GM03348 (cell line): ENCODE results near the gene SULT1A1.
"Not testable (repeated sequence)": the region's sequence is repeated elsewhere in the genome, so short reads cannot be mapped to it uniquely, and the experiment has no call there.

Source experiments
- DNase-seq: peaks from one replicate; pipeline ENCODE4 v3.0.0; 2012; ENCODE audit warnings: low spot score

The SULT1A1 gene

DNA sequence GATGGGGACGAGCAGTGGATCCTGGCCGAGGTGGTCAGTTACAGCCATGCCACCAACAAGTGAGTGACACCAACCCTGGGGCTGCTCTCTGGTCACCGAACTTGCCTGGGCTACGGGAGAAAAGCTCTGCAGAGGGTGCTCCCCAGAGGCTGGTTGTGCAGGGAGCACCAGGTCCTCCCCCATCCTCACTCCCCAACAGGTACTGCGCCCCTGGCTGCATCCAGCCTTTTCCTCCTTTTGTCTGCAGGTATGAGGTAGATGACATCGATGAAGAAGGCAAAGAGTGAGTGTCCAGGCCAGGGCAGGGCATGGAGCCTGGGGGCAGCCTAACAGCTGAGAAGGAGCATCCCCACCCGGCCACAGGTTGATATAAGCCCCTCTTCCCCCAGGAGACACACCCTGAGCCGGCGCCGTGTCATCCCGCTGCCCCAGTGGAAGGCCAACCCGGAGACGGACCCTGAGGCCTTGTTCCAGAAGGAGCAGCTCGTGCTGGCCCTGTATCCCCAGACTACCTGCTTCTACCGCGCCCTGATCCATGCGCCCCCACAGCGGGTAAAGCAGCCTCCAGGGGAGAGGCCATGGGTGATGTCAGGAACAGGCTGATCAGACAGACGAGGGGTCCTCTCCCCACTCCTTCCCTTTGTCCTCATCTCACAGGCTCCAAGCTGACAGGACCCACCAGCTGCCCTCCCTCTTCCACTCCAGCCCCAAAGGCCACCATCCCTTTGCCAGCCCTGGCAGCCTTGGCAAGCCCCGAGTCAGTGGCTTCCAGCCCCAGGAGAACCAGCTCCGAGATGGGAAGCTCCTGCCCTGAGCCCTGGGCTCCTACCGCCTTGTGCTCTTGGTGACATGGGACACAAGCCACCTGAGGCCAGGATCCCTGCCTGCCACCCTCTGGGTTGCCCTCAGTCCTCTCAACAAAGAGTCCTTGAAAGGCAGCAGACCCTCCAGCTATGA is 19.2 kb downstream of the SULT1A1 start:
- no peak for DNase-seq

DNA sequence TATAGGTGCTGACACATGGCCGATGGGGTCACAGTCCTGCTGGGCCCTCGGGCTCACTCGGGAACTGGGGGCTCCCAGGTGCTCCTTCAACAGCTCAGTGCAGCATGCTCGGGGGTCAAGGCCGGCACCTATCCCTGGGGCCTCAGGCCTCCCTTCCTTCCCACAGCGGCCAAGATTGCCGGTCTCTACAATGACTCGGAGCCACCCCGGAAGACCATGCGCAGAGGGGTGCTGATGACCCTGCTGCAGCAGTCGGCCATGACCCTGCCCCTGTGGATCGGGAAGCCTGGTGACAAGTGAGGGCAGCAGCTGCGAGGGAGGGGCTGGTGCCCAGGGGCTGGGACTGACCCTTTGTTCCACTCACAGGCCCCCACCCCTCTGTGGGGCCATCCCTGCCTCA is 19.9 kb downstream of the SULT1A1 start:
- DNase-seq = no peak

DNA sequence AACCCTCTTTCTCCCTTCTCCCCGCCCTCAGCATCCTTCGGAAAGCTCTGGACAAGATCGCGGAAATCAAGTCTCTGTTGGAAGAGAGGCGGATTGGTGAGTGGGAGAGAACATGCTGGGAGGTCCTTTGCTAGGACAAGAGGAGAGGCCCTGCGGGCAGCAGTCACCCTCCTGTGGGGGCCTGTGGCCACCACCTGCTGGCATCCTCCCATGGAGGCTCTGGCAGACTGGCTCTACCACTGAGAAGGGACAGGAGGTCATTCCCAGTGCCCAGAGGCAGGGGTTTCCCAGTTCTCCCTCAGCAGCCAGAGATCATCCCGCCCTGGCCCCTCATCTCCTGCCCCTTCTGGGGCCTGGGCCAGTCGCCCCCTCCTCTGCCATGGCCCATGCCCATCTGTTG is 20.8 kb downstream of the SULT1A1 start:
- DNase-seq = no peak

DNA sequence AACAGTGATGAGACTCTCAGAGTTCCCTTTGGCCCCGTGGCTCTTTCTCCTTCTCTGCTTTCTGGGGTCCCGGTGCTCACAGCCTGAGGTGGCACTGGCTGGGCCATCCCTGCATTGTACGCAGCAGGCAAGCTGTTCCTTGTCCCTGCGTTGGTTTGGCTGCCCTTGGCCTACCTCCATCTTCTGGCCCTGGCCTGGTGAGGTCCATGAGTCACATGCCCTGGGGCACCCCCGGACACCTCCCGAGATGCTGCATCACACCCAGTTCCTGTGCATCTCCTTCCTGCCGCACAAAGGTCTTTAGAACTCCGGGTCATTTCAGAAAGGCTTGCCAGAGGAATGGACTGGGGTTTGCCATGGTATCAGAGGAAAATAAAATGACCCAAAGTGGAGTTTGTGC is 22.5 kb downstream of the SULT1A1 start:
- DNase-seq = no peak

DNA sequence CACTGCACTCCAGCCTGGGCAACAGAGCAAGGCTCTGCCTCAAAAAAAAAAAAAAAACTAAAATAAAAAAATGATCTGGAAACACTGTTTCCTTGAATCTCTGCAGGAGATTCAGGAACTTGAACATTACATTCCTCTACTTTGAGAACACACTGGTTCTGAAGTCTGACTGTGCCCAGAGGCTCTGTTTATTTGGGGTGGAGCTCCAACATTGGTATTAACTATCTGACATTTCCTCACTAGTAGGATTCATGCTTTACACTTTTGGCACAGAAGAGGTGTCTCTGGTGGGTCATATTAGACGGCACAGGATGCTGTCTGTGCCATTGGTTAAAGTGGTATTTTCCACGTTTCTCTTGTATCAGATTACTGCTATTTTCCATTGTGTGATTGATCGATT is 23.4 kb downstream of the SULT1A1 start:
- no peak for DNase-seq

DNA sequence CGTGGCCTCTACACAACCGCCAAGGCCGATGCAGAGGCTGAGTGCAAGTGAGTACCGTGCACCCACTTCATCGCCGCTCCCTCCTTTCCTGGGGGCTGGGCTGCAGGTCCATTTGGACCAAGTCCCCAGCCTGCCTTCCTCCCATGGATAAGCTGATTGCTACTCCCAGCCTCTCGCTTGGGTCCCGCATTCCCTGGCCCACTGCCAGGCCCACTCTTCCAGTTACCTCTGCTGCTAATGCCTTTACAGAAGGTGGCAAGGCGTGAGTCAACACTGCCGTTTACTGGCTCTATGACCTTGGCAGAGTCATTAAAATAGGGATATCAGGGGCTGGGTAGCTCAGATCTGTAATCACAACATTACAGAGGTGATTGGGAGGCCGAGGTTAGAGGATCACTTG is 24.2 kb downstream of the SULT1A1 start:
- no peak for DNase-seq

DNA sequence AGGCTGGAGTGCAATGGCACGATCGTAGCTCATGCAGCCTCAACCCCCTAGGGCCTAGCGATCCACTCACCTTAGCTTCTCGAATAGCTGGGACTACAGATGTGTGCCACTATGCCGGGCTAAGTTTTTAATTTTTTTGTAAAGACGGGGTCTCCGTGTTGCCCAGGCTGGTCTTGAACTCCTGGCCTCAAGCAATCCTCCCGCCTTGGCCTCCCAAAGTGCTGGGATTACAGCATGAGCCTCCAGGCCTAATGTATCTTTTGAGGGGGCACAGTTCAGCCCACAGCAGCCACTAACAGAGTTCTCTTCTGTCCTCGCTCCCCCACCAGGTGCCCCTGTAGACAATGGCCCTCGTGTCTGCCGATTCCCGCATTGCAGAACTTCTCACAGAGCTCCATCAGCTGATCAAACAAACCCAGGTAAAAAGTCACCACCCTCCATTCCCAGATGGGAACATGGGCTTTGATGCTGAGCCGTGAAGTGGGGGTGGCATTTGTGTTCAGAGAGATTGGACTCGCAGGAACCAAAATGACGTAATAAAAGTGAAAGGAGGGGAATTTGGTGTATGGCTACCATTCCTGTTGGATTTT is 29.0 kb downstream of the SULT1A1 start:
- no peak for DNase-seq

DNA sequence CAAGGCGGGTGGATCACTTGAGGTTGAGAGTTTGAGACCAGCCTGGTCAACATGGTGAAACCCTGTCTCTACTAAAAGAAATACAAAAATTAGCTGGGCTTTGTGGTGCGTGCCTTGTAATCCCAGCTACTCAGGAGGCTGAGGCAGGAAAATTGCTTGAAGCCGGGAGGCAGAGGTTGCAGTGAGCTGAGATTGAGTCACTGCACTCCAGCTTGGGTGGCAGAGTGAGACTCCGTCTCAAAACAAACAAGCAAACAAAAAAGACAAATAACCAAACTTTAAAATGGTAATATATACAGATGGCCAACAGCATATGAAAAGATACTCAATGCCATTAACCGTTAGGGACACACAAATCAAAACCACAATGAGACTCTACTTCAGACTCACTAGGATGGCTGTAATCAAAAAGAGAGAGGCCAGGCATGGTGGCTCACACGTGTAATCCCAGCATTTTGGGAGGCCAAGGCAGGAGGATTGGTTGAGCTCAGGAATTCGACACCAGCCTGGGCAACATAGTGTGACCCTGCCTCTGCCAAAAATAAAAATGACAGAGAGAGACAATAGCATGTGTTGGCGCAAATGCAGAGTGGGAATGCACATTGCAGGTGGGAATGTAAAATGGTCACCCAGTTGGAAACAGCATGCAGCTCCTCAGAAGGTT is 34.3 kb downstream of the SULT1A1 start:
- no peak for DNase-seq

DNA sequence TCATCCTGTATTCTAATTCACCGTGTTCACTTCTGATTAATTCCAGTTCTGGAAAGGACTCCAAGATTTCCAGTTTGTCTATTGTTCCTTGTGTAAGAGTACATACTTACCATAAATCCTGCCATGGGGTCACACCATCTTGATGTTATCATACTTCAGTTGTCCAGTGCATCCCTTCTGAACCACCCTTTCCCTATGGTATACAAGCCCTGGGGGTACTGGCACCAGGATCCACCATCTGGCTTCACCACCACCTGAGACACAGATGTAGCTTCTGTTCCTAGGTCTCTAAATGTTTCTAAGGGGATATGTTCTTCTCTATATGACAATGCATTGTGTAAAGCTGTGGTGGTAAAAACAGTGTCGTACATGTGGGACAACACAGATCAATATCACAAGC is 34.9 kb downstream of the SULT1A1 start:
- no peak for DNase-seq

DNA sequence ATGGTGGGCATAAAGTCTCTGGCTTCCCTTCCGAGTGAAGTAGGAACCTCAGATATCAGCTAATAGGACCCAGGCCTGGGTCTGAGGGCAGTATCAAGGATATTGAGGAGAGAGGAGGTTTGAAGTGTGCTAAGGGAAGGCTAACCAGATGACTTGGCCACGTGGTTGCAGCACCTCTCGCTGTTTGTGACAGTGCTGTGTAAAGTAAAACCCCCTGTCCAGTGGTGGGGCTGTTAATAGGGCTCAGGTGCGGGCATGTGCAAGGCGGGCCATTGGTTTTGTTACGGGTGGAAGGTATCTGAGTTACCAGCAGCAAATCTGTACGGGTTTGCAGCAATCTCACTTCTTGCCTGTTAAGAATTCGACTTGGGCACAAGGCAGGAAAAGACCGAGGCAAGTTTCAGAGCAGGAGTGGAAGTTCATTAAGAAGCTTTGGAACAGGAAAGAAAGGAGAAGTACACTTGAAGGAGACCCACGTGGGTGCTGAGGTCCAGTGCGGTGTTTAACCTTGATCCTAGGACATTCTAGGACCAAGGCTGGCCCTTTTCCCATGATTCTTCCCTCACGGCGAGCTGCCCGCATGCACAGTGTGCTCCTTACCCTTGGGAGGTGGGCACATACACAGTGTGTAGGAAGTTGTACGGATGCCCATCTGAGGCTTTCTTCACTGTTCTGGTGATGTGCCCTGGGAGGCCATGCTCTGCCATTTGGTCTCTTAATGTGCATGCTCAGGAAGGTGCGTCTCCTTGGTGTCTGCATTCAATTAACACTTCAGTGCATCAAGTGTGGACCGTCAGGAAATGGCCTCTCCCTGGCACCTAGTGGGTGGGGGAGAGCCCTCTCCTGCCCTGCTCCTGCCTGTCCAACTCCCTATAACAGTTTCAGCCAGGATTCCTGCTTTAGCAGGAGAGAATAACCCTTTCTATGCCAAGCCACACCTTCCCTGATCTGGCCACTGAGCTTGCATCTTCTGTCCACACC is 35.8 kb downstream of the SULT1A1 start:
- DNase-seq = no peak

DNA sequence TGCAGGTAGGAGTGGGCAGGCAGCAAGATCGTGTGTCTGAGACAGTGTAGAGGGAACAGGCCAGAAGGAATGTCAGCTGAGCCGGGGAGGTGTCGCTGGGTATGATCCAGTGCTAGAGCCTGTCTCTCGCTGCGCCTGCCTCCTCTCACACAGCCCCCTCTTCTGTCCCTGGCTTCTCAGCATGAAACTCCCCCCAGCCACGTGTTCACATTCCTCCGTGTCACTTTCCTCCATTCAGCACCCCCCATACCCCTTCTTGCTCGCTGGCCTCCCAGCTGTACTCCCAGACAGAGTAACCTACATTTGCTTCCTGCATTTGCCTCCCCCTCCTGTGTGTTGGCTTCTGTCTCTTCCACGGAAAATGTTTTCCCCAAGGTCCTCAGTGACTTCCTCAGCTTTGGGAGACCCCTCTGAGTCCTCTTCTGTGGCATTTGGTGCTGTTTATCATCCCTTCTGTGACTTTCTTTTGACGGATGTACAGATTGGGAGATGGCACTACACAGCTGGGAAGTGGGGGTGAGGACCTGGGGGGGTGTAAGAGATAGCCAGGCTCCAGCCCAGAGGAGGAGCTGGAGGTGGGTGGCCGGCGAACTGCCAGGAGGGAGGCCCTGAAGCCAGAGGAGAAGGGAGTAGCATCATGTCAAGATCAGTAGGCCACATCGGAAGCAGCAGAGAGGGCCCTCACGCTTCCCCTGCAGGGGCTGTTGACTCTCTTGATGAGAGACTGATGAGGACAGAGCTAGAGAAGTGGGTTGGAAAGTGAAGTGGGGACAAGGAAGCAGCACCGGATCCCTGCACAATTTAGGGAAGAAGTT is 36.9 kb downstream of the SULT1A1 start:
- DNase-seq = no peak

DNA sequence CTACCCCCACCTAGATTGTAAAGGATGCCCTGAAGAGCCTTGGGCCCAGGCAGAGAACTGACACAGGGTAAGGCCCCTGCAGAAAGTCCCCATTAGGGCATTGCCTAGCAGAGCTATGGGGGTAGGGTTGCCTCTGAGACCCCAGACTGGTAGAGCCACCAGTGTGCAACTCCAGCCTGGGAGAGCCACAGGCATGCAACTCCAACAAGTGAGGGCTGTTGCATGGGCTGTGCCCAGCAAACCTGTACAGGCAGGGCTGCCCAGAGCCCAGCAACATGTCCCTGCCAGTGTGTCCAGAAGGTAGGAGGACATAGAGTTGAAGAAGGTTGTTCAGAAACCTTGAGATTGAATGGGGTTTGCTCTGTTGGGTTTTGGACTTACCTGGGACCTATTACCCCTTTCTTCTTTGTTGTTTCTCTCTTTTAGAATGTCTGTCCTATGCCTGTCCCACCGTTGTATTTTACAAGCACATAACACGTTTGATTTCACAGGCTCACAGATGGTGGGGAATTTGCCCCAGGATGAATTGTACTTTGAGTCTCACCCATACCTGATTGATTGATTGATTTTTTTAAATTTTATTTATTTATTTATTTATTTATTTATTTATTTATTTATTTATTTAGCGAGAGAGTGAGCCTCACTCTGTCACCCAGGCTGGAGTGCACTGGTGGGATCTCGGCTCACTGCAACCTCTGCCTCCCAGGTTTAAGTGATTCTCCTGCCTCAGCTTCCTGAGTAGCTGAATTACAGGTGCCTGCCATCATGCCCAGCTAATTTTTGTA is 39.7 kb downstream of the SULT1A1 start:
- DNase-seq = no peak

DNA sequence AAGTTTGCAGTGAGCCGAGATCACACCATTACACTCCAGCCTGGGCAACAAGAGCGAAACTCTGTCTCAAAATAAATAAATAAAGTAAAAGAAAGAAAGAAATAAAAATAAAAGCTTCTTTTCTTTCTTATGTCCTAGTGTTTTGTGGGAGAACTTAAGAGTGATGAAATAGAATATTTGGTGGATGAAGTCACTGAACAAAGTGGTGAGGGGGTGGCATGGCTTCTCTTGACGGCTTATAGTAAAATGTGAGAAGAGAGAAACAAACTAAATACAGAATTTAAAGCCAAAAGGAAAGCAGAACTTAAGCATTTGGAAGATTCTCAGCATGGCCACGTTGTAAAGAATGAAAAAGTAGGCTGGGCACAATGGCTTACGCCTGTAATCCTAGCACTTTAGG is 40.8 kb downstream of the SULT1A1 start:
- no peak for DNase-seq

DNA sequence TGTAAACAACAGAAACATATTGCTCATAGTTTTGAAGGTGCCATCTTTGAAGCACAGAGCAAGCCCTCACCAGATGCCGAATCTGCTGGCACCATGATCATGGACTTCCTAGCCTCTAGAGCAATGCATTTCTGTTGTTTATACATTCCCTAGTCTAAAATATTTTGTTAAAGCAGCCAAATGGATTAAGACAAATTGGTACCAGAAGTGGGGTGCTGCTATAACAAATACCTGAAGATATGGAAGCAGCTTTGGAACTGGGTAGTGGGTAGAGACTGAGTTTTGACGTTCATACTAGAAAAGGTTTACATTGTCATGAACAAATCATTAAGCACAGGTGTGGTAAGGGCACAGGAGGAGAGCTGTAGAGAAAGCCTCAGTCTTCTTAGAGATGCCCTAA is 42.6 kb downstream of the SULT1A1 start:
- no peak for DNase-seq

DNA sequence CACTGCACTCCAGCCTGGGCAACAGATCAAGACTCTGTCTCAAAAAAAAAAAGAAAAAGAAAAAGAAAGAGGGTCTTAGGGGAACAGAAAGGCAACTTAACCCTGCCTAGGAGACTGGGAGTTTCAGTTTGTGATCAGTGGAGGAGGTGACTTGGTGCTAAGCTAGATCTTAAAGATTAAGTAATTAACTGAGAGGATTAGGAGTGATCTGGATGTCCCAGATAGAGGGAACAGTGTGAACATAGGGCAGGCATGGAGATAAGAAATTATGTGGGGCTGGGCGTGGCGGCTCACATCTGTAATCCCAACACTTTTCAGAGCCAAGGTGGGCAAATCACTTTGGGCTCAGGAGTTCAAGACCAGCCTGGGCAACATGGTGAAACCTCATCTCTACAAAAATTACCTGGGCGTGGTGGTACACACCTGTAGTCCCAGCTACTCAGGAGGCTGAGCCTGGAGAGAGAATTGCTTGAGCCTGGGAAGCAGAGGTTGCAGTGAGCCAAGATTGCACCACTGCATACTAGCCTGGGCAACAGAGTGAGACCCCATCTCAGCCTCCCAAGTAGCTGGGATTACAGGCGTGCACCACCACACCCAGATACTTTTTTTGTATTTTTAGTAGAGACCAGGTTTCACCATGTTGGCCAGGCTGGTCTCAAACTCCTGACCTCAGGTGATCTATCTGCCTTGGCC is 43.5 kb downstream of the SULT1A1 start:
- not testable (repeated sequence) for DNase-seq

DNA sequence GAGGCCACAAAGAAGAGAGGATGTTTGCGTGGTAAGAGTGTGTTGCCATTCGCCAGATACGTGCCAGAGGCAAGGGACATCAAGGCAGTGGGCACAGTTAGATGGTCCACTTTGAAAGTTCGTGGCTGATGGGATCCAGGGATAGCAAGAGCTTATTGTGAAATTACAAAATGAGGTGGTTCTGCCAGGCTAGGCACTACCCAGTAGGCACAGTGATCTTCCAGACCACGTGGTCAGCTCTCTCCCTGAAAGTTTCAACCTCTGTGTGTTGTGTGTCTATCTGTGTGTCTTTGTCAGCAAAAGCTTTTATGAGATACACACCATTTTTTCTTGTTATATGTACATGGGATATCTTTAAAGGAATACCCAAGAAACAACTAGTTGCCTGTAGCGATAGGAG is 46.6 kb downstream of the SULT1A1 start:
- no peak for DNase-seq

DNA sequence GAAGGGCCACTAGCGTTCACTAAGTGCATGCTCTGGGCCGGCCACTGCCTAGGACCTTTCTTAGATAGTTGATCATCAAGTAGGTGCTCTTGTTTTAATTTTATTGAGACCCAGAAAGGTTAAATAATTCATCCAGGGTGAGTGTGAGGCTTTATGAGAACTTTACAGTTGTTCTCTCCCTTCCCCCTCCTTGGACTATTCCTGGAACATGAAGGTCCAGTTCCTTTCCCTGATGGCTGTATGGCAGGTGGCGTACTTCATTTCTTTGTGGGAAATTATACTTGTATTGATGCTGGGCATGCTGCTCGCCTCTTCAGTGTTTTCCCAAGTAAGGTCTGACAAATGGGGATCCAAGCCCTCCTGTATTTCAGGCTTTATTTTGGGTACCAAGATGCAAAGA is 47.6 kb downstream of the SULT1A1 start:
- no peak for DNase-seq

DNA sequence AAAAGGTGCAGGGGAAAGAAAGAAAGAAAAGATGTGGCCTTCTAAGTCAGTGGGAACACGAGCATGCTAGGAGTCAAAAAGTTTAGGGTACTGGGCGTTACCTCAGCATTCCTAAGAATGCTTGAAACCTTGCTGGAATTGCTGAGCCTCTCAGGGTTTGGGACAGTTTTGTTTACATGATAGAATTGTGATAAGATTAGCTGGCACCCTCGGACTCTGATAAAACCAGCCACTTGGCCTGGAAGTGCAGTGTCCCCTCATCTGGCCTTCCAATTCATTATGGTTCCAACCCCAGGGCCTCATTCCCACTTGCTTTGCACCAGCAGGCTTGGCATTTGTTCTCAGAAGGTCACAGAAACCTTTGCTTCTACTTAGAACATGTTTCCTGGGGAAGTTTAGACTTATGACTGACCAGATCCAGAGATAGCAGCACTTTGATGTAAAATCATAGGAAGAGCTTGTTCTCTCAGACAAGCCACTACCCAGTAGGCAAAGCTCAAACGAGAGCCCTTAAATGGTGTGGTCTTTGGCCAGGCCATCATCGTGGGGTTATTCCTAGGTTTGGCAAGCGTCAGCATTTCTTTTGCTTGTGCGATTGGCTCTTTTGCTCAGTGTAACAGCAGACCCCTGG is 48.2 kb downstream of the SULT1A1 start:
- no peak for DNase-seq

DNA sequence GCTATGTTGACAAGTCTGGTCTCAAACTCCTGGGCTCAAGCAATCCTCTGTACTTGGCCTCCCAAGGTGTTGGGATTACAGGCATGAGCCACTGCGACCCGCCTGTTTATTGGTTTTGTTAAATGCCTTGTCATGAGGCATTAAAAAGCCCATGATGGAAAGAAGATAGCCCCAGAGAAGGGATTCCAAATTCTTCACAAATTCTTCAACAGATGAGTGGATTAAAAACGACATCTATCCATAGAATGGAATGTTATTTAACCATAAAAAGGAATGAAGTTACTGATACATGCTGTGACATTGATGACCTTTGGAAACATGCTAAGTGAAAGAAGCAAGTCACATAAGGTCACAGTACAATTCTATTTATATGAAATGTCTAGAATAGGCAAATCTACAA is 51.4 kb downstream of the SULT1A1 start:
- no peak for DNase-seq
